ENCODE measurements around the gene FKBP4.

DNA sequence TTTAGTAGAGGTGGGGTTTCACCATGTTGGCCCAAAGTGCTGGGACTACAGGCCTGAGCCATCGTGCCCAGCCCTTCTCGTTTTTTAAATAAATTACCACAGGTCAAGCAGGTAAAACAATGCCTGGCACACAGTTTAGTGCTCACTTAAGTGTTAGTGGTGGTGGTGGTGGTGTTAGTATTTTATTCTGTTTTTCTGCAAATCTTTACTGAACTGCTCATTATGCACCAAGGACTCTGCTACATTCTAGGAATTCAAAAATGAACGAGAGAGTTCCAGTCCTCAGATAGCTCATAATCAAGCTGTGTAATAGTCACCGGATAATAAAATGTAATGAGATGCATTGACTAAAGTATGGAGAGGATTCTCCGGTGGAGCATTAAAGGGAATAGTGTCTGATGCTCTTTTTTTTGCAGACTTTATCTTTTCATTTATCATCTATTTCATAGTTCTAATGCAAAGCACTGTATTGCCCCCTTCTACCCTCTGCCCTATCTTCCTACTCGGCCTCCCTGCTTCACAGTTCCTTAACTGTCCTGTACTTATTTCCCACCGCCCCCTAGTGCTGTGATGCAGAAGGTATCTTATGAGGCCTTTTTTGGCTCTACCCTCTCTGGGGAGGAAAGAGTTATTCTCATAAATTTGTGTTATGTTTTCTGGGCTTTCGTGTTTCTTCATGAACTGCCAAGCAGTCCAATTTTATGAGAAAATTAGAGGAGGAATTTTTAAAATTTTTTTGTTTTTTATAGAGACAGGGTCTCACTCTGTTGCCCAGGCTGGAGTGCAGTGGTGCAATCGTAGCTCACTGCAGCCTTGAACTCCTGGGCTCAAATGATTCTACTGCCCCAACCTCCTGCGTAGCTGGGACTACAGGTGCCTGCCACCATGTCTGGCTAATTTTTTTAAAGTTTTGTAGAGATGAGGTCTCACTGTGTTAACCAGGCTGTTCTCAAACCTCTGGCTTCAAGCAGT is 18.7 kb downstream of the FKBP4 start:
- TF ChIP-seq CTCF (optimal IDR thresholded peaks at IDR 0.05 in 1 of 3, IDR thresholded peaks at IDR 0.05 in 1 of 3, conservative IDR thresholded peaks at IDR 0.05 in 1 of 3; ENCODE audit: extremely low read depth in 1 of 3, insufficient read depth in 2 of 3, low read length in 3 of 3) (peak; percentile 62 to 70 (median 66)), EZH2 (IDR thresholded peaks at IDR 0.05; ENCODE audit: low read length) (no peak)

All from keratinocyte (primary cell).